Pancreas (tissue), 10 donors: ENCODE measurements around the gene OTOP2. TPM values are rescaled to one million over a fixed set of nuclear protein-coding genes. Genes with fewer than 3 reads are reported as not detected.

ENCODE experiments used
- ATAC-seq, 4 donors: fragments of 200-7000 bp; cut with Tn5 transposase; one replicate each; pipeline versions ENCODE4 v1.8.0 to v1.9.1; 2020; ENCODE audit warnings: mild to moderate bottlenecking in 4 of 4, moderate library complexity in 4 of 4
- DNase-seq, 6 donors: peaks; one replicate each; pipeline ENCODE4 v3.0.0-alpha.2; 2020
- FAIRE-seq: peaks from 2 replicates; lab custom pipeline; 2012; peaks lifted over from hg19 to GRCh38; lab: Jason Lieb, UNC
- H3K27ac ChIP-seq, 4 donors: fragments of 200-600 bp; sonication (generic); 1 replicate in 3 of 4; 2 replicates in 1 of 4; pipeline versions ENCODE4 v1.5.0 to v1.8.0; 2020
- H3K27me3 ChIP-seq, 4 donors: fragments of 200-600 bp; one replicate each; pipeline ENCODE4 v1.8.0; 2021
- H3K36me3 ChIP-seq, 3 donors: fragments of 200-600 bp; sonication (generic) in 1 of 3; one replicate each; pipeline versions ENCODE4 v1.5.0 to v1.8.0; 2020 to 2021
- H3K4me1 ChIP-seq, 3 donors: fragments of 200-600 bp; one replicate each; pipeline ENCODE4 v1.8.0; 2021
- H3K4me3 ChIP-seq, 4 donors: fragments of 200-600 bp; sonication (generic) in 2 of 4; one replicate each; pipeline versions ENCODE4 v1.5.0 to v1.8.0; 2020 to 2021
- H3K9me3 ChIP-seq, 4 donors: fragments of 200-600 bp; one replicate each; pipeline ENCODE4 v1.8.0; 2021
- WGBS, 2 donors: extraction: QIAGEN DNeasy Blood & Tissue Kit; methylation state at CpG; one replicate each; pipeline ENCODE4 v1.1.7; 2013; 5-methylcytosine and 5-hydroxymethylcytosine counted together
- intact Hi-C, 3 donors: fragments of 100-400 bp; cut with DNase I; formaldehyde crosslinking; loops; one replicate each; pipeline versions ENCODE4 v1.11.1 to v1.14.2; 2022
- polyA plus RNA-seq, 2 donors: library from polyadenylated mRNA; stranded (reverse); fragments of 200-250 nt; gene quantifications; one replicate each; pipeline ENCODE4 v1.2.3, GENCODE V29; 2013
- total RNA-seq, 6 donors: library from RNA; stranded (reverse); fragmentation: NEBNext Ultra II Directional in 4 of 6; extraction: Animal tissue kit (Norgen Biotek cat#: 25700) in 4 of 6; gene quantifications; one replicate each; pipeline versions ENCODE4 v1.2.1 to v1.2.4, GENCODE V29; 2021 to 2023
- TF ChIP-seq, protein P1 (sequence below), 4 donors: fragments of 200-600 bp; sonication (generic) in 3 of 4; IDR thresholded peaks; one replicate each; pipeline versions ENCODE4 v1.5.0 to v1.8.0; 2021; ENCODE audit warnings: antibody characterized with exemption in 4 of 4
- donor health status: healthy with polysubstance abuse.
- donor health status: DM: no; HTN: no; CAD: no; lungs with moderate emphysema.
- donor health status: DM: no; HTN: no; CAD: no.
- donor health status: control.
- donor health status: control.
- donor health status: Bipolar disorder and iron deficiency.
- donor health status: DM: yes; HTN: yes; CAD: no.
- donor health status: DM: no; HTN: no; CAD: no.
- donor health status: DM: no; HTN: no; CAD: no.
- donor health status: DM: yes; HTN: yes; CAD: no.

Gene OTOP2, protein sequence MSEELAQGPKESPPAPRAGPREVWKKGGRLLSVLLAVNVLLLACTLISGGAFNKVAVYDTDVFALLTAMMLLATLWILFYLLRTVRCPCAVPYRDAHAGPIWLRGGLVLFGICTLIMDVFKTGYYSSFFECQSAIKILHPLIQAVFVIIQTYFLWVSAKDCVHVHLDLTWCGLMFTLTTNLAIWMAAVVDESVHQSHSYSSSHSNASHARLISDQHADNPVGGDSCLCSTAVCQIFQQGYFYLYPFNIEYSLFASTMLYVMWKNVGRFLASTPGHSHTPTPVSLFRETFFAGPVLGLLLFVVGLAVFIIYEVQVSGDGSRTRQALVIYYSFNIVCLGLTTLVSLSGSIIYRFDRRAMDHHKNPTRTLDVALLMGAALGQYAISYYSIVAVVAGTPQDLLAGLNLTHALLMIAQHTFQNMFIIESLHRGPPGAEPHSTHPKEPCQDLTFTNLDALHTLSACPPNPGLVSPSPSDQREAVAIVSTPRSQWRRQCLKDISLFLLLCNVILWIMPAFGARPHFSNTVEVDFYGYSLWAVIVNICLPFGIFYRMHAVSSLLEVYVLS
- not detected for total RNA-seq
- polyA plus RNA-seq, result not detected

GRCh38 chr17:74924250-74924948 lies at the start of gene OTOP2:
OTOP2 (plus strand) TSS chr17:74924273; CDS start chr17:74924633, 360 bp downstream.
- DNase-seq (peak in 1 of 6 donors; percentile 67), ATAC-seq (peak in 2 of 4 donors; percentile 22 to 27), FAIRE-seq (no peak)
- H3K9me3 ChIP-seq, result no peaks in the 10 kb centered on the region
- peaks cover 0 to 11% (median 4%) of the 10 kb centered on the region in 4 donors for H3K27me3 ChIP-seq
- no peak within 1 kb of the TSS for H3K27ac ChIP-seq
- H3K36me3 ChIP-seq, result no peaks in the 10 kb centered on the region
- intact Hi-C loops, result no loop called here
- TF ChIP-seq, protein P1, sequence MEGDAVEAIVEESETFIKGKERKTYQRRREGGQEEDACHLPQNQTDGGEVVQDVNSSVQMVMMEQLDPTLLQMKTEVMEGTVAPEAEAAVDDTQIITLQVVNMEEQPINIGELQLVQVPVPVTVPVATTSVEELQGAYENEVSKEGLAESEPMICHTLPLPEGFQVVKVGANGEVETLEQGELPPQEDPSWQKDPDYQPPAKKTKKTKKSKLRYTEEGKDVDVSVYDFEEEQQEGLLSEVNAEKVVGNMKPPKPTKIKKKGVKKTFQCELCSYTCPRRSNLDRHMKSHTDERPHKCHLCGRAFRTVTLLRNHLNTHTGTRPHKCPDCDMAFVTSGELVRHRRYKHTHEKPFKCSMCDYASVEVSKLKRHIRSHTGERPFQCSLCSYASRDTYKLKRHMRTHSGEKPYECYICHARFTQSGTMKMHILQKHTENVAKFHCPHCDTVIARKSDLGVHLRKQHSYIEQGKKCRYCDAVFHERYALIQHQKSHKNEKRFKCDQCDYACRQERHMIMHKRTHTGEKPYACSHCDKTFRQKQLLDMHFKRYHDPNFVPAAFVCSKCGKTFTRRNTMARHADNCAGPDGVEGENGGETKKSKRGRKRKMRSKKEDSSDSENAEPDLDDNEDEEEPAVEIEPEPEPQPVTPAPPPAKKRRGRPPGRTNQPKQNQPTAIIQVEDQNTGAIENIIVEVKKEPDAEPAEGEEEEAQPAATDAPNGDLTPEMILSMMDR (IDR thresholded peaks at IDR 0.05), result no peak
- H3K4me1 ChIP-seq, result peaks cover 5 to 12% (median 8%) of the 10 kb centered on the region in 3 donors
- 3 to 4% methylated on average over 54 of the region's 54 CpGs for WGBS, 2 donors
- peak within 1 kb of the TSS in 2 of 4 donors; percentile 35 to 46 for H3K4me3 ChIP-seq

- Histone ChIP-seq H3K4me3 (no peak overlapping the region), H3K9me3 (no peaks in the 10 kb centered on the region), H3K36me3 (no peaks in the 10 kb centered on the region), H3K4me1 (peaks cover 6 to 26% (median 16%) of the 10 kb centered on the region in 3 donors), H3K27ac (no peak overlapping the region), H3K27me3 (no peaks in the 10 kb centered on the region)
- TF ChIP-seq, protein P1 (IDR thresholded peaks at IDR 0.05), result no peak
- no peak for DNase-seq
- no peak for ATAC-seq
- intact Hi-C loops, result no loop called here
- FAIRE-seq, result no peak
- WGBS, 2 donors, result 95 to 98% methylated on average over 5 of the region's 5 CpGs
Observed at GRCh38 chr17:74874615-74875037, 49.4 kb upstream of the OTOP2 start.

- no peak for FAIRE-seq
- Histone ChIP-seq H3K4me1 (peaks cover 6 to 26% (median 16%) of the 10 kb centered on the region in 3 donors), H3K9me3 (no peaks in the 10 kb centered on the region), H3K4me3 (no peak overlapping the region), H3K36me3 (no peaks in the 10 kb centered on the region), H3K27me3 (no peaks in the 10 kb centered on the region), H3K27ac (peak overlapping the region; percentile 5 to 47 (median 34))
- ATAC-seq, result peak in 1 of 4 donors; percentile 6
- WGBS, 2 donors, result 30 to 35% methylated on average over 5 of the region's 5 CpGs
- peak in 3 of 6 donors; percentile 41 to 77 (median 66) for DNase-seq
- intact Hi-C loops, result no loop called here
- TF ChIP-seq, protein P1 (IDR thresholded peaks at IDR 0.05), result no peak
Observed at GRCh38 chr17:74875155-74875976, 48.7 kb upstream of the OTOP2 start.

DNA sequence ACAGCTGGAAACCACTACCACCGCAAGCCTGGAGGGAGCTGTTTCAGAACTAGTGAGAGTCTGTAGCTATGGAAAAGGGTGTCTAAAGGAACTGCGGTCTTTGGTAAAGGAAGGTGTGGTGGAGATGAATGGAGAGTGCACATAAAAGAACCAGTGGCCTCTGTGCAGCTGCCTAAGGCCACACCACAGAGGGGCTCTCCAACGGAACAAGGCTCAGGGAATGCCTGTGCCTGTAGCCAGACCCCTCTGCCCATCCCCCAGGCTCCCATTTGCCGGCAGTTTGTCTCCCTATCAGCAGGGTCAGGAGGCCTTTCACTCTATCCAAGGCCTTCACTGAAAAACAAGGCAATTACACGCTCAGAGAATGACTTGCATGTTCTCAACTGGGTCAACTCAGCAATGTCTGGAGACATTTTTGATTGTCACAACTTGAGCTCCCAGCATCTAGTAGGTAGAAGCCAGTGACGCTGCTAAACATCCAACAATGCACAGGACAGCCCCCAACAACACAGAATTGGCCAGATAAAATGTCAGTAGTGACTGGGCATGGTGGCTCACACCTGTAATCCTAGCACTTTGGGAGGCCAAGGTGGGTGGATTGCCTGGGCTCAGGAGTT lies 48.0 kb upstream of the OTOP2 start:
- TF ChIP-seq, protein P1 (IDR thresholded peaks at IDR 0.05), result no peak
- Histone ChIP-seq H3K4me1 (peaks cover 6 to 26% (median 16%) of the 10 kb centered on the region in 3 donors), H3K4me3 (no peak overlapping the region), H3K27me3 (no peaks in the 10 kb centered on the region), H3K36me3 (no peaks in the 10 kb centered on the region), H3K27ac (peak overlapping the region; percentile 5 to 47 (median 34)), H3K9me3 (no peaks in the 10 kb centered on the region)
- no peak for ATAC-seq
- FAIRE-seq, result no peak
- WGBS, 2 donors, result 61 to 72% methylated on average over 6 of the region's 6 CpGs
- DNase-seq, result peak in 2 of 6 donors; percentile 14 to 39
- intact Hi-C loops, result no loop called here
